Measurements from ENCODE around the gene FGF18. TPM values are rescaled to one million over a fixed set of nuclear protein-coding genes. Genes with fewer than 3 reads are reported as not detected.
A peak's percentile ranks its signal among the peaks of the same experiment; 100 is the strongest.

FGF18 gene
- total RNA-seq, 1 donor: under 0.01 TPM

DNA sequence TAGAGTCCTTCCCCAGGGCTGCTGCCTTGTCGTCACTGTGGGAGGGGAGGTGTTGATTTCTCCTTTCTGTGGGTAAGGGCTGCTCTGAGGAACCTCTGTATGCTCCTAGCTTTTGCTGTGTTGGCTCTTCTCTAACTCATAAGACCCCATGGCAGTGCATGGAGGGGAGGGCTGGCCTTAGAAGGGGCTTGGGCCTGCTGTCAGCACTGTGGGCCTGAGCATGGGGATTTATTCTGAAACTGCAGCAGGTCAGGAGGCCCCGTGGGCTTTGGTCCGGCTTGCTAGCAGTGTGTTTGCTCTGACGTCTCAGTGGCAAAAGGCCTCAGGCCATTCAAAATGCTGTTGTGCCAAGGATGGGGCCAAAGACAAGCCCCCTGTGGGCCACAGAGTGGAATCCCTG lies 6.8 kb downstream of the FGF18 start:
- peak; percentile 62 for DNase-seq (ENCODE audit: insufficient read length, low spot score, missing footprints)
- Histone ChIP-seq H4K20me1 (ENCODE audit: insufficient read depth, low read length) (peaks cover 7% of the 10 kb centered on the region), H3K27ac (ENCODE audit: low read depth, low read length) (no peak overlapping the region), H3K36me3 (ENCODE audit: insufficient read depth, low read length) (no peaks in the 10 kb centered on the region), H2AFZ (ENCODE audit: low read length) (no peak overlapping the region), H3K4me1 (ENCODE audit: insufficient read depth, low read length) (no peaks in the 10 kb centered on the region), H3K9me3 (ENCODE audit: low read depth, low read length) (no peaks in the 10 kb centered on the region), H3K4me3 (ENCODE audit: insufficient read depth, low read length) (no peak overlapping the region), H3K4me2 (ENCODE audit: insufficient read depth, low read length) (no peak overlapping the region), H3K27me3 (ENCODE audit: insufficient read depth, low read length) (no peaks in the 10 kb centered on the region), H3K79me2 (ENCODE audit: insufficient read depth, low read length) (no peaks in the 10 kb centered on the region)
- TF ChIP-seq, protein P1, sequence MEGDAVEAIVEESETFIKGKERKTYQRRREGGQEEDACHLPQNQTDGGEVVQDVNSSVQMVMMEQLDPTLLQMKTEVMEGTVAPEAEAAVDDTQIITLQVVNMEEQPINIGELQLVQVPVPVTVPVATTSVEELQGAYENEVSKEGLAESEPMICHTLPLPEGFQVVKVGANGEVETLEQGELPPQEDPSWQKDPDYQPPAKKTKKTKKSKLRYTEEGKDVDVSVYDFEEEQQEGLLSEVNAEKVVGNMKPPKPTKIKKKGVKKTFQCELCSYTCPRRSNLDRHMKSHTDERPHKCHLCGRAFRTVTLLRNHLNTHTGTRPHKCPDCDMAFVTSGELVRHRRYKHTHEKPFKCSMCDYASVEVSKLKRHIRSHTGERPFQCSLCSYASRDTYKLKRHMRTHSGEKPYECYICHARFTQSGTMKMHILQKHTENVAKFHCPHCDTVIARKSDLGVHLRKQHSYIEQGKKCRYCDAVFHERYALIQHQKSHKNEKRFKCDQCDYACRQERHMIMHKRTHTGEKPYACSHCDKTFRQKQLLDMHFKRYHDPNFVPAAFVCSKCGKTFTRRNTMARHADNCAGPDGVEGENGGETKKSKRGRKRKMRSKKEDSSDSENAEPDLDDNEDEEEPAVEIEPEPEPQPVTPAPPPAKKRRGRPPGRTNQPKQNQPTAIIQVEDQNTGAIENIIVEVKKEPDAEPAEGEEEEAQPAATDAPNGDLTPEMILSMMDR (IDR thresholded peaks at IDR 0.05; ENCODE audit: extremely low read depth, low read depth, low read length): no peak

DNA sequence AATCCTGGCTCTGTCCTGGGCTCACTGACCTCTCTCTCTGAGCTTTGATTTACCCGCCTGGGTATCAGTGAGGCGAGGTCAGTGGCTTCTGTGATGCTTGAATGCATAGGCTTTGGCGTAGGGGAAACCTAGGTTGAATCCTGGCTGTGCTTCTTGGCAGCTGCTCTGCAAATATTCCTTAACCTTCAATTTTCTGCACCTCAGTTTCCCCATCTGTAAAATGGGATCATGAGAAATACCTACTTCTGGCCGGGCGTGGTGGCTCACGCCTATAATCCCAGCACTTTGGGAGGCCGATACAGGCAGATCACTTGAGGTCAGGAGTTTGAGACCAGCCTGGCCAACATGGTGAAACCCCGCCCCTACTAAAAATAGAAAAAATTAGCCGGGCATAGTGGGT lies 7.2 kb downstream of the FGF18 start:
- H3K36me3 ChIP-seq (ENCODE audit: insufficient read depth, low read length): no peaks in the 10 kb centered on the region
- DNase-seq (ENCODE audit: insufficient read length, low spot score, missing footprints): no peak
- peaks cover 7% of the 10 kb centered on the region for H4K20me1 ChIP-seq (ENCODE audit: insufficient read depth, low read length)
- no peaks in the 10 kb centered on the region for H3K9me3 ChIP-seq (ENCODE audit: low read depth, low read length)
- H3K27ac ChIP-seq (ENCODE audit: low read depth, low read length): no peak overlapping the region
- H3K27me3 ChIP-seq (ENCODE audit: insufficient read depth, low read length): no peaks in the 10 kb centered on the region
- no peaks in the 10 kb centered on the region for H3K79me2 ChIP-seq (ENCODE audit: insufficient read depth, low read length)
- no peak overlapping the region for H3K4me3 ChIP-seq (ENCODE audit: insufficient read depth, low read length)
- no peak overlapping the region for H3K4me2 ChIP-seq (ENCODE audit: insufficient read depth, low read length)
- H3K4me1 ChIP-seq (ENCODE audit: insufficient read depth, low read length): no peaks in the 10 kb centered on the region
- TF ChIP-seq, protein P1 (IDR thresholded peaks at IDR 0.05; ENCODE audit: extremely low read depth, low read depth, low read length): no peak
- no peak overlapping the region for H2AFZ ChIP-seq (ENCODE audit: low read length)

DNA sequence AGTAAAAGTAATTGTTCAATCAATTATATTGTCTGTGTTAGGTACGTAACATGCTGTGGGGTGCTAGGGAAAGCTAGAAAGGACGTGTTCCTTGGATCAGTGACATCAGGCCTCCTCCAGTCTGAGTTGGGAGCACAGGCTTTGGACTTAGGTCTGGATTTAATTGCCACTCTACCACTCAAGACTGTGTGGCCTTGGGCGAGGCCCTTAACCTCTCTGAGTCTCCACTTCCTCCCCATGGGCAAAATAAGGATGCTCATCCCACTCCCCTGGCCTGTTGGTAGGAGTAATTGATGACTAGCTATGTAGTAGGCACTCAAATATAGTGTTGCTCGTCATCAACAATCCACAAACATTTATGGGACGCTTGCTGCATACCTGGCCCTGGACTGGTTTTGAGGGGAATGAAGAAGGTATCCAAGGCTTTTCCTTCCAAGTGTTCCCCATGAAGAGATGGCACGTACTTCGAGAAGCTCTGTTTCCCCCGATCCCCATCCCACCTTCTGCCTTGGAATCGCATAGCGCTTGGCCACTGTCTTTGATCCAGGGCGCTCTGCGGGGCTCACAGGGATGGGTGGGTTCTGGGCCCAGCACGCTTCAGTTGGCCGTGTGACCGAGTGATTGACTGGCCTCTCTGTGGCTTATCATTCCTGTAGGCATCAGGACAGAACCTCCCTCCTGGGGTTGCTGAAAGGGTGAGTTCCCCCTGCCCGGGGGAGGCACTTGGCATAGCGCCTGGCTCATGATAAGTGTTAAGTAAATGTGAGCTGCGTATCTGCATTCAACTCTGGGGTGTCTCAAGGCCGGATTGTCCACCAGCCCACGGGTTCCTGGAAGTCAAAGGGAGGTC lies 8.1 kb downstream of the FGF18 start:
- Histone ChIP-seq H3K36me3 (ENCODE audit: insufficient read depth, low read length) (no peaks in the 10 kb centered on the region), H3K4me3 (ENCODE audit: insufficient read depth, low read length) (no peak overlapping the region), H2AFZ (ENCODE audit: low read length) (no peak overlapping the region), H3K4me1 (ENCODE audit: insufficient read depth, low read length) (no peaks in the 10 kb centered on the region), H3K27me3 (ENCODE audit: insufficient read depth, low read length) (no peaks in the 10 kb centered on the region), H3K79me2 (ENCODE audit: insufficient read depth, low read length) (no peaks in the 10 kb centered on the region), H4K20me1 (ENCODE audit: insufficient read depth, low read length) (no peaks in the 10 kb centered on the region), H3K27ac (ENCODE audit: low read depth, low read length) (no peak overlapping the region), H3K4me2 (ENCODE audit: insufficient read depth, low read length) (no peak overlapping the region), H3K9me3 (ENCODE audit: low read depth, low read length) (no peaks in the 10 kb centered on the region)
- DNase-seq (ENCODE audit: insufficient read length, low spot score, missing footprints): peak; percentile 50
- TF ChIP-seq, protein P1 (IDR thresholded peaks at IDR 0.05; ENCODE audit: extremely low read depth, low read depth, low read length): no peak

DNA sequence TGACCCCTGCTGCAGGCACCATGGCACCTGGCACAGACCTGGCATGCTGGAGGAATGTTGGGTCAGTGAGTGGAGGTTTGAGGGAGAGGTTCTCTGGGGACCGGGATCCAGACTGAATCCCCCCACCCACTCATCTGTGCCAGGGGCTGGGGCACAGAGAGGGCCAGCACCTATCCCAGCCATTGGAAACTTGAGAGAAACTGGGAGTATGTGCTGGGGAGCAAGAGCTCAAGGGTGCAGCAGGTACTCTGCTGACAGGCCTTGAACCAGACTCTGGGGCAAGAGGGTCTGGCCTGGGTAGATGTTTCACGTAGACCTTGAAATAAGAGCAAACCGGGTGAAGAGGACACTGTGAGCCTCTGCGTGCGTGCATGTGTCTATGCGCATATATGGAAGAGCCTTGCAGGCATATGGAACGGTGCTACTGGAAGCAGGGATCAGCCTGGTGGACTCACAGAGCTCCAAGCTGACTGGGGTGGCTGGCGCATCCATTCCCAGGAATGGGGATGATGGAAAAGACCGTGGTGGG lies 8.8 kb downstream of the FGF18 start:
- DNase-seq (ENCODE audit: insufficient read length, low spot score, missing footprints): peak; percentile 58
- Histone ChIP-seq H3K27me3 (ENCODE audit: insufficient read depth, low read length) (no peaks in the 10 kb centered on the region), H2AFZ (ENCODE audit: low read length) (no peak overlapping the region), H3K4me1 (ENCODE audit: insufficient read depth, low read length) (no peaks in the 10 kb centered on the region), H3K79me2 (ENCODE audit: insufficient read depth, low read length) (no peaks in the 10 kb centered on the region), H3K4me3 (ENCODE audit: insufficient read depth, low read length) (no peak overlapping the region), H3K4me2 (ENCODE audit: insufficient read depth, low read length) (no peak overlapping the region), H3K9me3 (ENCODE audit: low read depth, low read length) (no peaks in the 10 kb centered on the region), H3K27ac (ENCODE audit: low read depth, low read length) (no peak overlapping the region), H3K36me3 (ENCODE audit: insufficient read depth, low read length) (no peaks in the 10 kb centered on the region), H4K20me1 (ENCODE audit: insufficient read depth, low read length) (no peaks in the 10 kb centered on the region)
- TF ChIP-seq, protein P1 (IDR thresholded peaks at IDR 0.05; ENCODE audit: extremely low read depth, low read depth, low read length): no peak
